Measurements from ENCODE around the gene TRAPPC12.

GRCh38 chr2:3479430-3480320 is 100.2 kb downstream of the TRAPPC12 start:
- TF ChIP-seq CTCF (IDR thresholded peaks at IDR 0.05) (no peak), ZFX (IDR thresholded peaks at IDR 0.05; ENCODE audit: borderline replicate concordance) (no peak)

Measured in 22Rv1 (cell line).